Right lobe of liver (tissue), 6 donors: ENCODE data around the gene SRC. TPM values are rescaled to one million over a fixed set of nuclear protein-coding genes. Genes with fewer than 3 reads are reported as not detected.
A peak's percentile ranks its signal among the peaks of the same experiment; 100 is the strongest.

Experiments used
- ATAC-seq, 4 donors: fragments of 200-7000 bp; cut with Tn5 transposase; one replicate each; pipeline ENCODE4 v1.9.1; 2020; ENCODE audit warnings: mild to moderate bottlenecking in 4 of 4, moderate library complexity in 4 of 4
- DNase-seq, 3 donors: peaks; one replicate each; pipeline ENCODE4 v3.0.0-alpha.2; 2020
- H3K27ac ChIP-seq, 3 donors: fragments of 200-600 bp; one replicate each; pipeline ENCODE4 v1.8.0; 2022
- H3K27me3 ChIP-seq, 2 donors: fragments of 200-600 bp; one replicate each; pipeline ENCODE4 v1.8.0; 2022
- H3K36me3 ChIP-seq, 4 donors: fragments of 200-600 bp; sonication (generic) in 1 of 4; one replicate each; pipeline versions ENCODE4 v1.5.1 to v1.8.0; 2017 to 2022; ENCODE audit warnings: control low read depth in 1 of 4
- H3K4me1 ChIP-seq, 4 donors: fragments of 200-600 bp; sonication (generic) in 1 of 4; one replicate each; pipeline versions ENCODE4 v1.5.1 to v1.8.0; 2017 to 2022; ENCODE audit warnings: control low read depth in 1 of 4
- H3K4me3 ChIP-seq, 3 donors: fragments of 200-600 bp; one replicate each; pipeline ENCODE4 v1.8.0; 2022
- H3K9me3 ChIP-seq, 4 donors: fragments of 200-600 bp; sonication (generic) in 1 of 4; one replicate each; pipeline versions ENCODE4 v1.5.1 to v1.8.0; 2017 to 2022; ENCODE audit warnings: control low read depth in 1 of 4
- CTCF ChIP-seq, 4 donors: fragments of 200-600 bp in 3 of 4; fragments of 450-650 bp in 1 of 4; IDR thresholded peaks; one replicate each; pipeline versions ENCODE4 v1.5.1 to v1.8.0; 2016 to 2022; ENCODE audit warnings: antibody characterized with exemption in 4 of 4, mild to moderate bottlenecking in 2 of 4
- POLR2A ChIP-seq: fragments of 450-650 bp; IDR thresholded peaks from one replicate; pipeline ENCODE4 v1.6.1; 2017; ENCODE audit warnings: antibody characterized with exemption, mild to moderate bottlenecking
- WGBS: methylation state at CpG from one replicate; pipeline ENCODE4 v1.1.6; 2018; ENCODE audit warnings: low coverage, low lambda C conversion rate; ENCODE audit not compliant: insufficient coverage; ENCODE audit errors: missing lambda C conversion rate; 5-methylcytosine and 5-hydroxymethylcytosine counted together
- intact Hi-C, 2 donors: fragments of 100-400 bp; cut with DNase I; formaldehyde crosslinking; loops; one replicate each; pipeline versions ENCODE4 v1.11.2 to v1.14.1; 2022
- total RNA-seq, 6 experiments: library from RNA; depleted of rRNA in 2 of 6; stranded (reverse); fragments of >200 nt in 2 of 6; fragmentation: NEBNext Ultra II Directional in 3 of 6; extraction: Animal tissue kit (Norgen Biotek cat#: 25700) in 3 of 6; gene quantifications; one replicate each; pipeline versions ENCODE4 v1.1.0 to v1.2.4, GENCODE V29; 2016 to 2023
- donor health status: DM: no; HTN: yes; CAD: no.
- donor health status: DM: no; HTN: no; CAD: no.
- donor health status: DM: no; HTN: no; CAD: no.
- donor health status: DM: no; HTN: yes; CAD: no.
- donor health status: DM: no; HTN: yes; CAD: no.

Gene SRC
- total RNA-seq, 6 experiments from 2014 or later, result 3.1 to 17.3 (median 11.2) TPM

DNA sequence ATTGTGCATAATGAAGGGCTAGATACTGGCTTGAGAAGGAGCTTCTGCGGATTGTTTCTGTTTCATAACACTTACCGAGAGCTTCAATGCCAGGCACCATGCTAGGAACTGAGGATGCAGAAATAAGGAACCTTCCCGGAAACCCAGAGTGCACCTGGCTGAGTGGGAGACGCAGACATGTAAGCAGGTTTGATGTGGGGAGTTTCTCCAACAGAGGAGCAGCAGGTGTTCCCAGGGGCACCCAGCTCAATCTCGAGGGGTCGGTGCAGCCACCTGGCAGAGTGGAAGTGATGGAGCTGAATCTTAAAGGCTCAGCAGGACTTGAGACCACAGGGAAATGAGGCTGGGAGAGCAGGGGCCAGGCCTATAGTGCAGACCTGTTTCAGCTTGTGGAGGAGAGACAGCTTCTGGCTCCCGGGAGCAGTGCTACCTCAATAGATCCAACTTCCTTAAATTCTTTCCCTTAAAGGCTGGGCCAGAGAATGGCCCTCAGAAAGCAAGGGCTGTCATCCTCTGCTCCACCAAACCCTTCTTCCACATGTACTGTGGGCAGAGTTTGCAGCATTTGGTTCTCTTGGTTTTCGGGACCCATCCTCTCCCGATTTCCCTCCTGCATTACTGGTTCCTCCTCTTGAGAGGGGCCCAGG, 27.8 kb upstream of the SRC start:
- no peaks in the 10 kb centered on the region for H3K9me3 ChIP-seq
- no peaks in the 10 kb centered on the region for H3K4me1 ChIP-seq
- H3K27ac ChIP-seq, result no peak overlapping the region
- 50% methylated on average over 2 of the region's 9 CpGs for WGBS
- ATAC-seq (peak in 1 of 4 donors; percentile 30), DNase-seq (no peak)
- no peaks in the 10 kb centered on the region for H3K27me3 ChIP-seq
- no peak overlapping the region for H3K4me3 ChIP-seq
- intact Hi-C loops, result no loop called here
- H3K36me3 ChIP-seq, result no peaks in the 10 kb centered on the region
- no peak for TF ChIP-seq CTCF (IDR thresholded peaks at IDR 0.05)
- TF ChIP-seq POLR2A, result no peak

GRCh38 chr20:37319151-37319671, 26.7 kb upstream of the SRC start:
- ATAC-seq (no peak), DNase-seq (no peak)
- no peak overlapping the region for H3K4me3 ChIP-seq
- H3K9me3 ChIP-seq, result no peaks in the 10 kb centered on the region
- H3K36me3 ChIP-seq, result no peaks in the 10 kb centered on the region
- intact Hi-C loops, result no loop called here
- no peak for TF ChIP-seq CTCF (IDR thresholded peaks at IDR 0.05)
- TF ChIP-seq POLR2A, result no peak
- H3K27me3 ChIP-seq, result no peaks in the 10 kb centered on the region
- no peaks in the 10 kb centered on the region for H3K4me1 ChIP-seq
- no peak overlapping the region for H3K27ac ChIP-seq
- 68% methylated on average over 5 of the region's 8 CpGs for WGBS

GRCh38 chr20:37323985-37324384, 22.0 kb upstream of the SRC start:
- no peak overlapping the region for H3K4me3 ChIP-seq
- no peaks in the 10 kb centered on the region for H3K27me3 ChIP-seq
- intact Hi-C loops, result no loop called here
- no peaks in the 10 kb centered on the region for H3K36me3 ChIP-seq
- no peaks in the 10 kb centered on the region for H3K9me3 ChIP-seq
- H3K4me1 ChIP-seq, result no peaks in the 10 kb centered on the region
- WGBS, result 71% methylated on average over 2 of the region's 2 CpGs
- H3K27ac ChIP-seq, result no peak overlapping the region
- DNase-seq (no peak), ATAC-seq (no peak)
- TF ChIP-seq CTCF (IDR thresholded peaks at IDR 0.05) (no peak), POLR2A (no peak)

- Histone ChIP-seq H3K27ac (no peak overlapping the region), H3K9me3 (no peaks in the 10 kb centered on the region), H3K27me3 (no peaks in the 10 kb centered on the region), H3K4me3 (no peak overlapping the region), H3K4me1 (no peaks in the 10 kb centered on the region), H3K36me3 (no peaks in the 10 kb centered on the region)
- no peak for ATAC-seq
- 87% methylated on average over 7 of the region's 7 CpGs for WGBS
- no peak for DNase-seq
- intact Hi-C loops, result no loop called here
- TF ChIP-seq CTCF (IDR thresholded peaks at IDR 0.05) (no peak), POLR2A (no peak)
These were observed 20.7 kb upstream of the SRC start for GRCh38 chr20:37325206-37325605.
